A549 (cell line): Measurements from ENCODE around the gene TENT5C. TPM values are rescaled to one million over a fixed set of nuclear protein-coding genes. Genes with fewer than 3 reads are reported as not detected.

ENCODE experiments used
- ATAC-seq, 2 experiments: fragments of 200-7000 bp in 1 of 2; fragments of >200 bp in 1 of 2; cut with Nextera tagmentation in 1 of 2; cut with Tn5 transposase in 1 of 2; 3 replicates each; pipeline versions ENCODE4 v1.8.0 to v1.9.1; 2018 to 2020; ENCODE audit warnings: mild to moderate bottlenecking in 1 of 2, moderate library complexity in 1 of 2
- CTCF ChIA-PET: fragments of 300-600 bp; sonication (Branson Sonifier 250); formaldehyde crosslinking; extraction: SDS; loops from one replicate; lab custom pipeline; 2021; ENCODE audit warnings: antibody characterized with exemption, inconsistent platforms; lab: Yijun Ruan, JAX
- POLR2A ChIA-PET: fragments of 350-600 bp; formaldehyde crosslinking; extraction: SDS; loops from one replicate; lab custom pipeline; 2021; ENCODE audit warnings: antibody characterized with exemption, inconsistent platforms; lab: Yijun Ruan, JAX
- DNase-seq, 2 experiments: peaks; one replicate each; pipeline versions ENCODE4 v3.0.0 to v3.0.0-alpha.2; 2011 to 2016; ENCODE audit warnings: low read depth in 1 of 2, low spot score in 1 of 2
- FAIRE-seq: peaks from 2 replicates; lab custom pipeline; 2011; peaks lifted over from hg19 to GRCh38; lab: Jason Lieb, UNC
- H3K27ac ChIP-seq, 2 experiments: fragments of >200 bp; sonication (Bioruptor Twin); formaldehyde crosslinking; 3 replicates each; pipeline ENCODE4 v1.5.1; 2016 to 2017
- H3K4me1 ChIP-seq: fragments of >200 bp; sonication (Bioruptor Twin); formaldehyde crosslinking; 3 replicates; pipeline ENCODE4 v1.6.1; 2016
- H3K4me2 ChIP-seq: fragments of >200 bp; sonication (Bioruptor Twin); formaldehyde crosslinking; 3 replicates; pipeline ENCODE4 v1.6.1; 2016
- H3K4me3 ChIP-seq: fragments of >200 bp; sonication (Bioruptor Twin); formaldehyde crosslinking; 3 replicates; pipeline ENCODE4 v1.5.1; 2016
- H3K9me3 ChIP-seq: fragments of >200 bp; sonication (Bioruptor Twin); formaldehyde crosslinking; 3 replicates; pipeline ENCODE4 v1.6.1; 2016
- BCL3 ChIP-seq: fragments of >200 bp; sonication (Bioruptor Twin); formaldehyde crosslinking; IDR thresholded peaks from 3 replicates; pipeline ENCODE4 v1.6.1; 2016
- CBX2 ChIP-seq: fragments of 200-600 bp; sonication (generic); IDR thresholded peaks from 2 replicates; pipeline ENCODE4 v1.6.1; 2016; ENCODE audit warnings: low read depth, mild to moderate bottlenecking, borderline replicate concordance
- EHF ChIP-seq: fragments of 250-450 bp; sonication (Bioruptor Pico); IDR thresholded peaks from 2 replicates; pipeline ENCODE4 v1.5.0; 2020; ENCODE audit warnings: mild to moderate bottlenecking
- HDAC2 ChIP-seq: fragments of 200-600 bp; sonication (generic); IDR thresholded peaks from 2 replicates; pipeline ENCODE4 v1.6.1; 2016
- HOXA7 ChIP-seq: fragments of 250-450 bp; sonication (Bioruptor Pico); IDR thresholded peaks from 2 replicates; pipeline ENCODE4 v1.5.0; 2020; ENCODE audit warnings: mild to moderate bottlenecking, moderate library complexity
- HOXB13 ChIP-seq: fragments of 250-450 bp; sonication (Bioruptor Pico); IDR thresholded peaks from 2 replicates; pipeline ENCODE4 v1.5.0; 2020; ENCODE audit warnings: low read depth, mild to moderate bottlenecking, moderate library complexity
- JUN ChIP-seq, 2 experiments: fragments of >200 bp; sonication (Bioruptor Twin); formaldehyde crosslinking; IDR thresholded peaks; 2 replicates in 1 of 2; 3 replicates in 1 of 2; pipeline ENCODE4 v1.6.1; 2016 to 2017
- JUNB ChIP-seq: fragments of >200 bp; sonication (Bioruptor Twin); formaldehyde crosslinking; IDR thresholded peaks from 2 replicates; pipeline ENCODE4 v1.6.1; 2016
- MAZ ChIP-seq: fragments of 150-350 bp; IDR thresholded peaks from 2 replicates; pipeline ENCODE4 v1.6.1; 2014; ENCODE audit warnings: antibody characterized with exemption, low read depth, low read length, borderline replicate concordance
- NFE2L2 ChIP-seq: fragments of 150-350 bp; conservative IDR thresholded peaks from 2 replicates; pipeline ENCODE4 v1.6.1; 2014; ENCODE audit warnings: low read length
- PHF8 ChIP-seq: fragments of 200-600 bp; sonication (generic); IDR thresholded peaks from 2 replicates; pipeline ENCODE4 v1.6.1; 2016; ENCODE audit warnings: low read depth, mild to moderate bottlenecking, antibody characterized with exemption, moderate library complexity, borderline replicate concordance
- RAD21 ChIP-seq, 2 experiments: fragments of >200 bp in 1 of 2; sonication (Bioruptor Twin) in 1 of 2; formaldehyde crosslinking in 1 of 2; IDR thresholded peaks in 1 of 2; conservative IDR thresholded peaks in 1 of 2; 2 replicates in 1 of 2; 3 replicates in 1 of 2; pipeline ENCODE4 v1.6.1; 2012 to 2018; ENCODE audit warnings: inconsistent platforms in 1 of 2
- REST ChIP-seq: fragments of 200-600 bp; sonication (generic); IDR thresholded peaks from 2 replicates; pipeline ENCODE4 v1.6.1; 2016; ENCODE audit warnings: antibody characterized with exemption, mild to moderate bottlenecking, moderate library complexity
- SMC3 ChIP-seq: fragments of >200 bp; sonication (Bioruptor Twin); formaldehyde crosslinking; IDR thresholded peaks from 3 replicates; pipeline ENCODE4 v1.6.1; 2018; ENCODE audit warnings: inconsistent platforms
- TP53 ChIP-seq: fragments of 250-450 bp; sonication (Bioruptor Pico); IDR thresholded peaks from 2 replicates; pipeline ENCODE4 v1.5.0; 2021; ENCODE audit warnings: mild to moderate bottlenecking, moderate library complexity
- ZSCAN20 ChIP-seq: fragments of 250-450 bp; sonication (Bioruptor Pico); IDR thresholded peaks from 2 replicates; pipeline ENCODE4 v1.8.0; 2022; ENCODE audit warnings: mild to moderate bottlenecking, moderate library complexity
- WGBS: methylation state at CpG from one replicate; pipeline ENCODE4 v1.1.6; 2017; ENCODE audit errors: missing lambda C conversion rate; 5-methylcytosine and 5-hydroxymethylcytosine counted together
- polyA plus RNA-seq, 4 experiments: library from polyadenylated mRNA; depleted of rRNA in 3 of 4; stranded (reverse); fragments of >200 nt; fragmentation: RNase III in 1 of 4; extraction: RNeasy Plus Mini Kit Qiagen cat#74134 plus additional on column Dnase treatment in 1 of 4; gene quantifications; 2 replicates in 3 of 4; 3 replicates in 1 of 4; pipeline ENCODE4 v1.2.3, GENCODE V29; 2011 to 2017
- TF ChIP-seq, protein P1 (sequence below): fragments of 150-350 bp; IDR thresholded peaks from 2 replicates; pipeline ENCODE4 v1.6.1; 2014; ENCODE audit warnings: low read depth, mild to moderate bottlenecking, low read length
- TF ChIP-seq, protein P2 (sequence below): fragments of 450-650 bp; IDR thresholded peaks from 2 replicates; pipeline ENCODE4 v1.6.1; 2014; ENCODE audit warnings: antibody characterized with exemption
- TF ChIP-seq, protein P3 (sequence below): fragments of 250-450 bp; sonication (Bioruptor Pico); IDR thresholded peaks from 2 replicates; pipeline ENCODE4 v1.5.0; 2021; ENCODE audit warnings: mild to moderate bottlenecking, moderate library complexity, borderline replicate concordance

TENT5C gene
- polyA plus RNA-seq, 2 of the 4 experiments (the other 2 are of a cell fraction) = 0.14 to 0.17 TPM

DNA sequence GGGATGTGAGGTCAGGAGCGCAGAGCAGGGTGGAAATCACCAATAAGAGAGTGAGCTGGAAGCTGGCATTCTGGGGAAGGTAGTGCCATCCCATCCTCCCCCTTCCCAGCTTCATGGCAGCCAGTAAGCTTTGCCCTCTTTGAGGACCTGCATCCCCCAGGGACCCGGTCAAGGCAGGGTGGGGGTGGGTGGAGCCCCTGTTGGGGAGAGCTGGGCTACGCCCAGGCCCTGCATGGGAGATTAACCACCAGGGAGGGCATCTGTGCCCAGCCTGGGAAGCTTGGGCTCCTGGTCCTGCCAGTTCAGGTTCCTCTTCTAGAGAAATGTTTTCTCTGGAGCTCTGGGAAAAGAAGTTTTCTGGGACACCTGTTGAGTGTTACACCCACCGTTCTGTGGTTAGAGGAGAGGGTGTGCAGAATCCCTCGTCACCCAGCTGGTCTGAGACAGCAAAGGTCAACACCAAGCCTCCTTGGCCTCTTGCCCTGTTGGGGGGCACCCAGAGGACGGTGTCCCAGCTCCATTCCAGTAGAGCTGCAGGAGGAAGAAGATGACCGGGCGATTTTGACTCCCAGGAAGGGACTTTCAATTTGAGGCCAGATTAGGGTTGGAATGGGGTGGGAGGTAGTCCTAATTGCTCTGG is 30.1 kb upstream of the TENT5C start:
- no peak overlapping the region for H3K4me3 ChIP-seq
- H3K4me2 ChIP-seq = no peak overlapping the region
- H3K9me3 ChIP-seq = no peaks in the 10 kb centered on the region
- 70% methylated on average over 3 of the region's 8 CpGs for WGBS
- H3K4me1 ChIP-seq = no peaks in the 10 kb centered on the region
- FAIRE-seq (no peak), DNase-seq (no peak), ATAC-seq (no peak)
- ChIA-PET POLR2A (no interaction called here), CTCF (interaction anchor here (1.0 to 1.1 kb wide), 2 partner anchors 11 to 320 kb away, joined by 3 read pairs; no protein-coding TSS in a partner anchor)
- no peak for TF ChIP-seq REST
- no peak for TF ChIP-seq JUNB
- TF ChIP-seq TP53 (CRISPR knock-in tag) = no peak
- TF ChIP-seq BCL3 = no peak
- no peak for TF ChIP-seq EHF (CRISPR knock-in tag)
- no peak for TF ChIP-seq HDAC2
- TF ChIP-seq MAZ = no peak
- TF ChIP-seq JUN (IDR thresholded peaks at IDR 0.05) = no peak
- TF ChIP-seq, protein P1, sequence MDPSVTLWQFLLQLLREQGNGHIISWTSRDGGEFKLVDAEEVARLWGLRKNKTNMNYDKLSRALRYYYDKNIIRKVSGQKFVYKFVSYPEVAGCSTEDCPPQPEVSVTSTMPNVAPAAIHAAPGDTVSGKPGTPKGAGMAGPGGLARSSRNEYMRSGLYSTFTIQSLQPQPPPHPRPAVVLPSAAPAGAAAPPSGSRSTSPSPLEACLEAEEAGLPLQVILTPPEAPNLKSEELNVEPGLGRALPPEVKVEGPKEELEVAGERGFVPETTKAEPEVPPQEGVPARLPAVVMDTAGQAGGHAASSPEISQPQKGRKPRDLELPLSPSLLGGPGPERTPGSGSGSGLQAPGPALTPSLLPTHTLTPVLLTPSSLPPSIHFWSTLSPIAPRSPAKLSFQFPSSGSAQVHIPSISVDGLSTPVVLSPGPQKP = no peak
- TF ChIP-seq CBX2 = no peak
- TF ChIP-seq HOXA7 (CRISPR knock-in tag) = no peak
- no peak for TF ChIP-seq SMC3
- TF ChIP-seq, protein P2, sequence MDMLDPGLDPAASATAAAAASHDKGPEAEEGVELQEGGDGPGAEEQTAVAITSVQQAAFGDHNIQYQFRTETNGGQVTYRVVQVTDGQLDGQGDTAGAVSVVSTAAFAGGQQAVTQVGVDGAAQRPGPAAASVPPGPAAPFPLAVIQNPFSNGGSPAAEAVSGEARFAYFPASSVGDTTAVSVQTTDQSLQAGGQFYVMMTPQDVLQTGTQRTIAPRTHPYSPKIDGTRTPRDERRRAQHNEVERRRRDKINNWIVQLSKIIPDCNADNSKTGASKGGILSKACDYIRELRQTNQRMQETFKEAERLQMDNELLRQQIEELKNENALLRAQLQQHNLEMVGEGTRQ = no peak
- no peak overlapping the region for H3K27ac ChIP-seq

DNA sequence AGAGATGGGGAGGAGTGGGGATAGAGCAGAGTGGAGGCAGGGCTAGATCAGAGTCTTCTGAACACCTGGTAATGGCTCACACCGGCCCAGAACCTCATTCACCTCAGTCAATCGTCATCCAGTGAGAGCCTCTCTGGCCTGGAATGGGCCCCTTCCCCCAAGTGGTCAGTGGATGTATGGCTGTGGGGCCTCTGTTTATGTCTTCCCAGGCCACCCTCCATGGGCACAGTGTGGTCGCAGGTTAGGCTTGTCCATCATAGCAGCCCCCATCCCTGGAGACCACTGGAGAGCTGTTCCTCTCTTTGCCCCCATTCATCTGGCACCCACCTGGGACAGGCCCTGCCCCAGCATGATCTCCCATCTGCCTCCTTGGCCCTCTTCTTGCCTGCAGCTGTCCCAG is 29.6 kb upstream of the TENT5C start:
- H3K9me3 ChIP-seq = no peaks in the 10 kb centered on the region
- H3K4me1 ChIP-seq = no peaks in the 10 kb centered on the region
- no peak overlapping the region for H3K4me2 ChIP-seq
- no peak for ATAC-seq
- WGBS = no CpG with 5 or more reads among the region's 3 CpGs
- POLR2A ChIA-PET = no interaction called here
- CTCF ChIA-PET = interaction anchor here (1.0 to 1.1 kb wide), 2 partner anchors 12 to 320 kb away, joined by 3 read pairs; no protein-coding TSS in a partner anchor
- DNase-seq = no peak
- FAIRE-seq = no peak
- no peak overlapping the region for H3K4me3 ChIP-seq
- H3K27ac ChIP-seq = no peak overlapping the region
- TF ChIP-seq, protein P3, sequence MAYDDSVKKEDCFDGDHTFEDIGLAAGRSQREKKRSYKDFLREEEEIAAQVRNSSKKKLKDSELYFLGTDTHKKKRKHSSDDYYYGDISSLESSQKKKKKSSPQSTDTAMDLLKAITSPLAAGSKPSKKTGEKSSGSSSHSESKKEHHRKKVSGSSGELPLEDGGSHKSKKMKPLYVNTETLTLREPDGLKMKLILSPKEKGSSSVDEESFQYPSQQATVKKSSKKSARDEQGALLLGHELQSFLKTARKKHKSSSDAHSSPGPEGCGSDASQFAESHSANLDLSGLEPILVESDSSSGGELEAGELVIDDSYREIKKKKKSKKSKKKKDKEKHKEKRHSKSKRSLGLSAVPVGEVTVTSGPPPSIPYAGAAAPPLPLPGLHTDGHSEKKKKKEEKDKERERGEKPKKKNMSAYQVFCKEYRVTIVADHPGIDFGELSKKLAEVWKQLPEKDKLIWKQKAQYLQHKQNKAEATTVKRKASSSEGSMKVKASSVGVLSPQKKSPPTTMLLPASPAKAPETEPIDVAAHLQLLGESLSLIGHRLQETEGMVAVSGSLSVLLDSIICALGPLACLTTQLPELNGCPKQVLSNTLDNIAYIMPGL (CRISPR knock-in tag) = no peak
- TF ChIP-seq JUNB (no peak), PHF8 (no peak), NFE2L2 (no peak), HOXB13 (CRISPR knock-in tag) (no peak), ZSCAN20 (CRISPR knock-in tag) (no peak), REST (no peak), RAD21 (conservative IDR thresholded peaks at IDR 0.05 in 1 of 2, IDR thresholded peaks at IDR 0.05 in 1 of 2) (no peak)
- TF ChIP-seq, protein P2 = no peak
- TF ChIP-seq, protein P1 = no peak
